Osteocyte (in vitro differentiated cells): ENCODE measurements around the gene SPCS1. TPM values are rescaled to one million over a fixed set of nuclear protein-coding genes. Genes with fewer than 3 reads are reported as not detected.
A peak's percentile ranks its signal among the peaks of the same experiment; 100 is the strongest.
"Not testable (repeated sequence)": the region's sequence is repeated elsewhere in the genome, so short reads cannot be mapped to it uniquely, and the experiment has no call there.

Experiments used
- DNase-seq: peaks from one replicate; pipeline ENCODE4 v3.0.0; 2021; ENCODE audit warnings: mixed read lengths; ENCODE audit not compliant: unreplicated experiment; ENCODE audit errors: extremely low spot score
- H3K27ac Mint-ChIP-seq: one replicate; pipeline ENCODE4 v1.8.0; 2021; ENCODE audit warnings: mild to moderate bottlenecking, mixed read lengths; ENCODE audit not compliant: unreplicated experiment
- H3K27me3 Mint-ChIP-seq: one replicate; pipeline ENCODE4 v1.8.0; 2021; ENCODE audit warnings: mixed read lengths; ENCODE audit not compliant: unreplicated experiment
- H3K36me3 Mint-ChIP-seq: one replicate; pipeline ENCODE4 v1.8.0; 2021; ENCODE audit warnings: mixed read lengths; ENCODE audit not compliant: unreplicated experiment
- H3K4me1 Mint-ChIP-seq: one replicate; pipeline ENCODE4 v1.8.0; 2021; ENCODE audit warnings: mixed read lengths; ENCODE audit not compliant: unreplicated experiment
- H3K4me3 Mint-ChIP-seq: one replicate; pipeline ENCODE4 v1.8.0; 2021; ENCODE audit warnings: mild to moderate bottlenecking, moderate library complexity, mixed read lengths; ENCODE audit not compliant: unreplicated experiment
- H3K9me3 Mint-ChIP-seq: one replicate; pipeline ENCODE4 v1.8.0; 2021; ENCODE audit warnings: mixed read lengths; ENCODE audit not compliant: unreplicated experiment
- total RNA-seq: library from RNA; stranded (reverse); gene quantifications from 2 replicates; pipeline ENCODE4 v1.2.1, GENCODE V29; 2021
- TF ChIP-seq, protein P1 (sequence below): fragments of 200-600 bp; sonication (generic); IDR thresholded peaks from 2 replicates; pipeline ENCODE4 v1.5.0; 2021; ENCODE audit warnings: antibody characterized with exemption, mild to moderate bottlenecking, moderate library complexity

The SPCS1 gene
- total RNA-seq, 1 donor from 2014 or later = 120 TPM

DNA sequence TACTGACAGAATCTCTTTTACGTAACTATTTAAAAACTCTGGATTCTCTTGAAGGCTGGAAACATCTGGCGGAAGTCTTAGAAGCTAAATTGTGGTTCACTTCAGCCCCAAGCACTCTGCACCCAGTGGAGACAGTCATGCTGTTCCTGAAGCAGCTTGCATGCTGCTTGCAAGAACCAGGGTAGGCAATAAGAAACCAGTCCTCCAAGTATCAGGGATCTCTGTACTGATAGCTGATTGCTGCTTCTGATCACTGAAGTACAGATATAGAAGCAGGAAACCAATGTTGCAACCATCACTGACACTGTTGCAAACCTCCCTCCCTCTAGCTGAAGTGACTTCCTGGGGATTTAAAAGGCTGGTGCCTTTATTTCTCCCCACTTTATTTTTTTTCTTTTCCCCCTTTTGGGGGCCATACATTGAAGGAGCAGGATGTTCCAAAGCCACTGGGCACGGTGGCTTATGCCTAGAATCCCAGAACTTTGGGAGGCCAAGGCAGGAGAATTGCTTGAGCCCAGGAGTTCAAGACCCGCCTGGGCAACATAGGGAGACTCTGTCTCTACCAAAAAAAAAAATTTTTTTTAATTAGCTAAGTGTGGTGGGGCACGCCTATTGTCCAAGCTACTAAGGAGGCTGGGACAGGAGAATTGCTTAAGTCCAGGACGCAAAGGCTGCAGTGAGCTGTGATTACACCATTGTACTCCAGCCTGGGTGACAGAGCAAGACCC is 15.3 kb downstream of the SPCS1 start:
- Mint-ChIP-seq H3K4me1 (no peaks in the 10 kb centered on the region), H3K27ac (no peak overlapping the region), H3K9me3 (peaks cover 4% of the 10 kb centered on the region), H3K4me3 (no peak overlapping the region), H3K27me3 (no peaks in the 10 kb centered on the region), H3K36me3 (peaks cover 29% of the 10 kb centered on the region)
- TF ChIP-seq, protein P1, sequence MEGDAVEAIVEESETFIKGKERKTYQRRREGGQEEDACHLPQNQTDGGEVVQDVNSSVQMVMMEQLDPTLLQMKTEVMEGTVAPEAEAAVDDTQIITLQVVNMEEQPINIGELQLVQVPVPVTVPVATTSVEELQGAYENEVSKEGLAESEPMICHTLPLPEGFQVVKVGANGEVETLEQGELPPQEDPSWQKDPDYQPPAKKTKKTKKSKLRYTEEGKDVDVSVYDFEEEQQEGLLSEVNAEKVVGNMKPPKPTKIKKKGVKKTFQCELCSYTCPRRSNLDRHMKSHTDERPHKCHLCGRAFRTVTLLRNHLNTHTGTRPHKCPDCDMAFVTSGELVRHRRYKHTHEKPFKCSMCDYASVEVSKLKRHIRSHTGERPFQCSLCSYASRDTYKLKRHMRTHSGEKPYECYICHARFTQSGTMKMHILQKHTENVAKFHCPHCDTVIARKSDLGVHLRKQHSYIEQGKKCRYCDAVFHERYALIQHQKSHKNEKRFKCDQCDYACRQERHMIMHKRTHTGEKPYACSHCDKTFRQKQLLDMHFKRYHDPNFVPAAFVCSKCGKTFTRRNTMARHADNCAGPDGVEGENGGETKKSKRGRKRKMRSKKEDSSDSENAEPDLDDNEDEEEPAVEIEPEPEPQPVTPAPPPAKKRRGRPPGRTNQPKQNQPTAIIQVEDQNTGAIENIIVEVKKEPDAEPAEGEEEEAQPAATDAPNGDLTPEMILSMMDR = no peak
- peak; percentile 23 for DNase-seq

DNA sequence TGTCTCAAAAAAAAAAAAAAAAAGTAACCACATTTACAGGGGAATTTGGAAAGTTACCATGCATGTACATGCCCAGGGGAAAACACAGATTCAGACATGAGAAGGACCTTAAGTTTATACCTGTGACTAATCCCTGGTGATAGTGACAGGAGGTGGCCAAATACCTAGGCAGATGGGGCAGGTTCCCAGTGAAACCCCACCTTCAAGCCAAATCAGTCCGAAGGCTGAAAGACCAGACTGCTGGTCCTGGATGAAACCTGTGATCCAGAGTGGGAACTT is 15.8 kb downstream of the SPCS1 start:
- Mint-ChIP-seq H3K9me3 (peaks cover 4% of the 10 kb centered on the region), H3K27me3 (no peaks in the 10 kb centered on the region), H3K36me3 (peaks cover 26% of the 10 kb centered on the region), H3K4me3 (no peak overlapping the region), H3K27ac (no peak overlapping the region), H3K4me1 (no peaks in the 10 kb centered on the region)
- DNase-seq = peak; percentile 25
- TF ChIP-seq, protein P1 = no peak

DNA sequence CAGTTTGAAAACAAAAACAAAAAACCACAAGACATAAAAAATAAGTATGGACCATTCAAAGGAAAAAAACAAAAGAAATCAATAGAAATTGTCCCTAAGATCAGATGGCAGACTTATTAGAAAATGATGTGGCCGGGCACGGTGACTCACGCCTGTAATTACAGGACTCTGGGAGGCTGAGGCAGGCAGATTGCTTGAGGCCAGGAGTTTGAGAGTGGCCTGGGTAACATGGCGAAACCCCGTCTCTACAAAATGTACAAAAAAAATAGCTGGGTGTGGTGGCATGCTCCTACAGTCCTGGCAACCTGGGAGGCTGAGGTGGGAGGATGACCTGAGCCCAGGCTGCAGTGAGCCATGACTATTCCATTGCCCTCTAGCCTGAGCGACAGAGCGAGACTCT is 16.6 kb downstream of the SPCS1 start:
- Mint-ChIP-seq H3K36me3 (peaks cover 27% of the 10 kb centered on the region), H3K9me3 (peaks cover 4% of the 10 kb centered on the region)

DNA sequence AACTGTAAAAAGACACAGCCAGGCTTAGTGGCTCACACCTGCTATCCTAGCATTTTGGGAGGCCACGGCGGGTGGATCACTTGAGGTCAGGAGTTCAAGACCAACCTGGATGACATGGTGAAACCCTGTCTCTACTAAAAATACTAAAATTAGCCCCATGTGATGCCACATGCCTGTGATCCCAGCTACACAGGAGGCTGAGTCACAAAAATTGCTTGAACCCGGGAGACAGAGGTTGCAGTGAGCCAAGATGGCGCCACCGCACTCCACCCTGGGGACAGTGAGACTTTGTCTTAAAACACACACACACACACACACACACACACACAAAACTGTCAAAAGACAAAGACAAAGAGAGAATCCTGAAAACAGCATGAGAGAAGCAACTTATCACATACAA is 18.0 kb downstream of the SPCS1 start:
- Mint-ChIP-seq H3K4me3 (no peak overlapping the region), H3K36me3 (peaks cover 34% of the 10 kb centered on the region), H3K9me3 (peaks cover 6% of the 10 kb centered on the region), H3K27me3 (no peaks in the 10 kb centered on the region), H3K4me1 (no peaks in the 10 kb centered on the region), H3K27ac (no peak overlapping the region)
- DNase-seq = peak; percentile 64
- TF ChIP-seq, protein P1 = no peak

More for the DNA sequence above, 16.6 kb downstream of the SPCS1 start:
- no peaks in the 10 kb centered on the region for H3K27me3 Mint-ChIP-seq
- no peak overlapping the region for H3K4me3 Mint-ChIP-seq
- no peaks in the 10 kb centered on the region for H3K4me1 Mint-ChIP-seq
- DNase-seq = peak; percentile 36
- TF ChIP-seq, protein P1 = no peak
- H3K27ac Mint-ChIP-seq = no peak overlapping the region

DNA sequence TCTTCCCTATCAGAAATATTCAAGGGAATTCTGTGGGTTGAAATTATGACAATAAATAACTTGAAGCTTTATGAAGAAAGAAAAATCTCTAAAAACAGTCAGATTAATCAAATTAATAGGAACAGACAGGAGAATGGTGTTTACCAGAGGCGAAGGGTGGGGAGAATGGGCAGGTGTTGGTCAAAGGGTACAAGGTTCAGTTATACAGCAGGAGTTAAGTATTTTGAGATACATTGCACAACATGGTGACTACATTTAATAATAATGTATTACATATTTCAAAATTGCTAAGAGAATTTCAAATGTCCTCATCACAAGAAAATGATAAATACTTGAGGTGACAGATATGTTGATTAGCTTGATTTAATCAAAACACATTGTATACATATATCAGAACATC is 18.6 kb downstream of the SPCS1 start:
- Mint-ChIP-seq H3K27ac (no peak overlapping the region), H3K4me1 (no peaks in the 10 kb centered on the region), H3K36me3 (peaks cover 34% of the 10 kb centered on the region), H3K27me3 (no peaks in the 10 kb centered on the region), H3K9me3 (peaks cover 9% of the 10 kb centered on the region), H3K4me3 (no peak overlapping the region)
- no peak for DNase-seq
- TF ChIP-seq, protein P1 = no peak

DNA sequence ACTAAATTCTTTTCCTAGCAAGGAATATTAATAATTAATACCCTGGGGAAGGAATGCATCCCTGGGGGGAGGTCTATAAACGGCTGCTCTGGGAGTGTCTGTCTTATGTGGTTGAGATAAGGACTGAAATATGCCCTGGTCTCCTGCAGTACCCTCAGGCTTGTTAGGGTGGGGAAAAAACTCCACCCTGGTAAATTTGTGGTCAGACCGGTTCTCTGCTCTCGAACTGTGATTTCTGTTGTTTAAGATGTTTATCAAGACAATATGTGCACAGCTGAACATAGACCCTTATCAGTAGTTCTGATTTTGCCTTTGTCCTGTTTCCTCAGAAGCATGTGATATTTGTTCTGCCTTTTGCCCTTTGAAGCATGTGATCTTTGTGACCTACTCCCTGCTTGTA is 22.8 kb downstream of the SPCS1 start:
- DNase-seq = peak; percentile 11
- H3K27ac Mint-ChIP-seq, H3K4me3 Mint-ChIP-seq, H3K4me1 Mint-ChIP-seq, H3K27me3 Mint-ChIP-seq: not testable (repeated sequence)
- peaks cover 57% of the 10 kb centered on the region for H3K36me3 Mint-ChIP-seq
- H3K9me3 Mint-ChIP-seq = peaks cover 13% of the 10 kb centered on the region
